H9 (cell line): ENCODE results near the gene ALDH1A1. TPM values are rescaled to one million over a fixed set of nuclear protein-coding genes. Genes with fewer than 3 reads are reported as not detected.

ENCODE experiments used
- DNase-seq: peaks from one replicate; pipeline ENCODE4 v3.0.0-alpha.2; 2017
- H2AFZ ChIP-seq: one replicate; pipeline ENCODE4 v1.6.1; 2013; ENCODE audit warnings: mild to moderate bottlenecking, low read length, control low read depth, moderate library complexity
- H2AK5ac ChIP-seq: 2 replicates; pipeline ENCODE4 v1.6.1; 2013; ENCODE audit warnings: low read length, control low read depth, mixed read lengths; ENCODE audit not compliant: insufficient read length
- H2BK120ac ChIP-seq: one replicate; pipeline ENCODE4 v1.6.1; 2013; ENCODE audit warnings: low read depth, mild to moderate bottlenecking, low read length, control low read depth, inconsistent platforms; ENCODE audit not compliant: poor library complexity, severe bottlenecking
- H2BK12ac ChIP-seq: 2 replicates; pipeline ENCODE4 v1.6.1; 2013; ENCODE audit warnings: low read length, control low read depth, mixed read lengths, low read depth; ENCODE audit not compliant: insufficient read length
- H2BK15ac ChIP-seq: 2 replicates; pipeline ENCODE4 v1.6.1; 2013; ENCODE audit warnings: low read depth, low read length, control low read depth
- H2BK20ac ChIP-seq: one replicate; pipeline ENCODE4 v1.6.1; 2013; ENCODE audit warnings: low read depth, mild to moderate bottlenecking, low read length, control low read depth, inconsistent platforms; ENCODE audit not compliant: poor library complexity, severe bottlenecking
- H2BK5ac ChIP-seq: 2 replicates; pipeline ENCODE4 v1.6.1; 2013; ENCODE audit warnings: low read length, control low read depth, mixed read lengths; ENCODE audit not compliant: insufficient read length
- H3K14ac ChIP-seq: 2 replicates; pipeline ENCODE4 v1.6.1; 2013; ENCODE audit warnings: low read length, control low read depth; ENCODE audit not compliant: insufficient read depth
- H3K18ac ChIP-seq: 2 replicates; pipeline ENCODE4 v1.6.1; 2013; ENCODE audit warnings: low read depth, mild to moderate bottlenecking, mixed read lengths, low read length, control low read depth; ENCODE audit not compliant: insufficient read length
- H3K23ac ChIP-seq: 2 replicates; pipeline ENCODE4 v1.6.1; 2013; ENCODE audit warnings: low read length, control low read depth, mixed read lengths, low read depth; ENCODE audit not compliant: insufficient read length
- H3K23me2 ChIP-seq: 2 replicates; pipeline ENCODE4 v1.6.1; 2013; ENCODE audit warnings: low read depth, mild to moderate bottlenecking, mixed read lengths, low read length, control low read depth; ENCODE audit not compliant: insufficient read length, poor library complexity, severe bottlenecking
- H3K27ac ChIP-seq: 2 replicates; pipeline ENCODE4 v1.5.1; 2013; ENCODE audit warnings: low read length, control low read depth, mixed read lengths, low read depth; ENCODE audit not compliant: insufficient read length
- H3K27me3 ChIP-seq: 2 replicates; pipeline ENCODE4 v1.6.1; 2013; ENCODE audit warnings: low read length, control low read depth, inconsistent platforms; ENCODE audit not compliant: insufficient read depth
- H3K4ac ChIP-seq: 2 replicates; pipeline ENCODE4 v1.6.1; 2013; ENCODE audit warnings: low read depth, mild to moderate bottlenecking, control low read depth, inconsistent platforms, low read length, moderate library complexity
- H3K4me1 ChIP-seq: 2 replicates; pipeline ENCODE4 v1.6.1; 2013; ENCODE audit warnings: low read length, control low read depth, inconsistent platforms; ENCODE audit not compliant: insufficient read depth
- H3K4me2 ChIP-seq: 2 replicates; pipeline ENCODE4 v1.6.1; 2013; ENCODE audit warnings: low read length, control low read depth, mixed read lengths; ENCODE audit not compliant: insufficient read length, insufficient read depth
- H3K56ac ChIP-seq: 2 replicates; pipeline ENCODE4 v1.6.1; 2013; ENCODE audit warnings: low read depth, mild to moderate bottlenecking, mixed read lengths, low read length, control low read depth; ENCODE audit not compliant: insufficient read length
- H3K79me1 ChIP-seq: 2 replicates; pipeline ENCODE4 v1.6.1; 2013; ENCODE audit warnings: low read depth, mild to moderate bottlenecking, moderate library complexity, low read length, control low read depth, inconsistent platforms; ENCODE audit not compliant: insufficient read depth, poor library complexity, severe bottlenecking
- H3K79me2 ChIP-seq: 2 replicates; pipeline ENCODE4 v1.6.1; 2013; ENCODE audit warnings: low read length, control low read depth, inconsistent platforms; ENCODE audit not compliant: insufficient read depth
- H3K9ac ChIP-seq: 2 replicates; pipeline ENCODE4 v1.6.1; 2013; ENCODE audit warnings: low read length, control low read depth, mixed read lengths; ENCODE audit not compliant: insufficient read length; ENCODE audit errors: extremely low read depth
- H3K9me3 ChIP-seq: one replicate; pipeline ENCODE4 v1.6.1; 2013; ENCODE audit warnings: low read depth, low read length, inconsistent platforms; ENCODE audit not compliant: control insufficient read depth
- H3T11ph ChIP-seq: one replicate; pipeline ENCODE4 v1.6.1; 2013; ENCODE audit warnings: mild to moderate bottlenecking, low read length, control low read depth, inconsistent platforms
- H4K20me1 ChIP-seq: one replicate; pipeline ENCODE4 v1.6.1; 2013; ENCODE audit not compliant: control insufficient read depth, insufficient read length, insufficient read depth
- H4K5ac ChIP-seq: 2 replicates; pipeline ENCODE4 v1.6.1; 2013; ENCODE audit warnings: low read depth, mild to moderate bottlenecking, mixed read lengths, low read length, control low read depth; ENCODE audit not compliant: insufficient read length
- H4K8ac ChIP-seq: replicated peaks from 2 replicates; pipeline ENCODE4 v1.6.1; 2013; ENCODE audit warnings: low read length, control low read depth, mixed read lengths, low read depth; ENCODE audit not compliant: insufficient read length
- H4K91ac ChIP-seq: 2 replicates; pipeline ENCODE4 v1.6.1; 2013; ENCODE audit warnings: low read depth, mild to moderate bottlenecking, moderate library complexity, mixed read lengths, low read length, control low read depth; ENCODE audit not compliant: insufficient read length
- H3K27ac Mint-ChIP-seq, 3 experiments: 2 replicates in 2 of 3; 3 replicates in 1 of 3; pipeline ENCODE4 v1.8.0; 2020 to 2021; ENCODE audit warnings: mixed read lengths in 3 of 3, mild to moderate bottlenecking in 1 of 3, moderate library complexity in 1 of 3
- H3K27me3 Mint-ChIP-seq: 2 replicates; pipeline ENCODE4 v1.8.0; 2021; ENCODE audit warnings: low read depth, mild to moderate bottlenecking, moderate library complexity, mixed read lengths
- H3K36me3 Mint-ChIP-seq, 3 experiments: 2 replicates in 2 of 3; 3 replicates in 1 of 3; pipeline ENCODE4 v1.8.0; 2020 to 2021; ENCODE audit warnings: low read depth in 3 of 3, mixed read lengths in 3 of 3; ENCODE audit not compliant: insufficient read depth in 1 of 3
- H3K4me1 Mint-ChIP-seq, 2 experiments: 2 replicates each; pipeline ENCODE4 v1.8.0; 2020; ENCODE audit warnings: mixed read lengths in 2 of 2
- H3K4me3 Mint-ChIP-seq, 2 experiments: 2 replicates in 1 of 2; 3 replicates in 1 of 2; pipeline ENCODE4 v1.8.0; 2020 to 2021; ENCODE audit warnings: mild to moderate bottlenecking in 2 of 2, mixed read lengths in 2 of 2, moderate library complexity in 1 of 2
- H3K9me3 Mint-ChIP-seq, 2 experiments: 2 replicates in 1 of 2; 3 replicates in 1 of 2; pipeline ENCODE4 v1.8.0; 2020; ENCODE audit warnings: mild to moderate bottlenecking in 2 of 2, mixed read lengths in 2 of 2, moderate library complexity in 1 of 2
- WGBS: extraction: QIAGEN DNeasy Blood & Tissue Kit; methylation state at CpG from one replicate; pipeline ENCODE4 v1.1.7; 2013; ENCODE audit warnings: missing lambda C conversion rate, low lambda C conversion rate, mixed read lengths; ENCODE audit not compliant: insufficient read length; ENCODE audit errors: extremely low coverage; 5-methylcytosine and 5-hydroxymethylcytosine counted together
- total RNA-seq: library from RNA; stranded (reverse); gene quantifications from 2 replicates; pipeline ENCODE4 v1.2.1, GENCODE V29; 2021
- TF ChIP-seq, protein P1 (sequence below): fragments of 200-600 bp; sonication (generic); conservative IDR thresholded peaks from 3 replicates; pipeline ENCODE4 v1.8.0; 2021; ENCODE audit warnings: antibody characterized with exemption, mild to moderate bottlenecking

Gene ALDH1A1
- total RNA-seq, 1 experiment from 2014 or later: 1.1 TPM

DNA sequence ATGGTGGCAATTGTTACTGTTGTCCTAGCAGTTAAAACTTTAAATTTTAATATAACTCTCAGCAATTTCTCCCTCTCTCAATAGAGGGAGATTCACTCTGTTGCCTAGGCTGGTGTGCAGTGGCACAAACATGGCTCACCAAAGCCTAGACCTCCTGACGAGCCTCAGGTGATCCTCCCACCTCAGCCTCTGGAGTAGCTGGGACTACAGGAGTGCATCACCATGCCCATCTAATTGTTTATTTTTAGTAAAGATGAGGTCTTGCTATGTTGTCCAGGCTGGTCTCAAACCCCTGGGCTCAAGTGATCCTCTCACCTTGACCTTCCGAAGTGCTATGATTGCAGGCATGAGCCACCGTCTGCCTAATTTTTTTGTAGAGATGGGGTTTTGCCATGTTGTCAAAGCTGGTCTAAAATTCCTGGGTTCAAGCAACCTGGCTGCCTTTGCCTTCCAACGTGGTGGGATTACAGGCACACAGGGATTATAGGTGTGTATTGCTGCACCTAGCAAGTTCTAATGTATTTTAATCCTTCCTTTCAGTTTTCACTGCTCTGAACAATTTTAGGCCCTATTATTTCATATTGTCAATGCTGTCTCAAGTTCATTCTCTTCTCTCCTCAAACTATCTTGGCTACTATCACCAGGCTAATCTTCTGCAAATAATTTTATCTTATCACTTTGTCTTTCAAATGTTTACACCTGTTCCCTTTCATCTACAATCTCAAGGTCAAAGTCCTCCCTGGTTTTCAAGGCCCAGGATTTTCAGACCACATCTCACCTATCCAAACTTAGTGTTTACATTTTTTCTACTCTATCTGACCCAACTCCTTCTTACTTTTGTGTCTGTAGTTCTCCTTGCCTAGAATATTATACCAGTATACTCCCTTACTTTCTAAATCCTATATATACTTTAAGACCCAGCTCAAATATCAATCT is 18.9 kb downstream of the ALDH1A1 start:
- no peaks in the 10 kb centered on the region for H3K27me3 ChIP-seq
- H4K20me1 ChIP-seq: no peaks in the 10 kb centered on the region
- no peak overlapping the region for H2BK12ac ChIP-seq
- H2BK20ac ChIP-seq: no peak overlapping the region
- no peak overlapping the region for H2AFZ ChIP-seq
- no peak overlapping the region for H3T11ph ChIP-seq
- H3K27ac ChIP-seq: no peak overlapping the region
- no peak overlapping the region for H4K8ac ChIP-seq
- no CpG with 5 or more reads among the region's 4 CpGs for WGBS
- H3K79me2 ChIP-seq: no peaks in the 10 kb centered on the region
- H2BK15ac ChIP-seq: no peak overlapping the region
- no peak overlapping the region for H3K9ac ChIP-seq
- no peak overlapping the region for H3K23ac ChIP-seq
- no peak overlapping the region for H2AK5ac ChIP-seq
- H4K5ac ChIP-seq: no peak overlapping the region
- no peak overlapping the region for H2BK120ac ChIP-seq
- no peak for DNase-seq
- Mint-ChIP-seq H3K36me3 (no peaks in the 10 kb centered on the region), H3K4me3 (no peak overlapping the region), H3K9me3 (no peaks in the 10 kb centered on the region), H3K4me1 (peaks cover 0 to 7% of the 10 kb centered on the region in 2 experiments; a peak in 1 of 4 replicates), H3K27ac (no peak overlapping the region), H3K27me3 (no peaks in the 10 kb centered on the region)
- H3K14ac ChIP-seq: no peak overlapping the region
- no peak overlapping the region for H3K4ac ChIP-seq
- no peak overlapping the region for H2BK5ac ChIP-seq
- H4K91ac ChIP-seq: no peak overlapping the region
- no peaks in the 10 kb centered on the region for H3K9me3 ChIP-seq
- no peak overlapping the region for H3K18ac ChIP-seq
- no peaks in the 10 kb centered on the region for H3K23me2 ChIP-seq
- no peaks in the 10 kb centered on the region for H3K79me1 ChIP-seq
- TF ChIP-seq, protein P1, sequence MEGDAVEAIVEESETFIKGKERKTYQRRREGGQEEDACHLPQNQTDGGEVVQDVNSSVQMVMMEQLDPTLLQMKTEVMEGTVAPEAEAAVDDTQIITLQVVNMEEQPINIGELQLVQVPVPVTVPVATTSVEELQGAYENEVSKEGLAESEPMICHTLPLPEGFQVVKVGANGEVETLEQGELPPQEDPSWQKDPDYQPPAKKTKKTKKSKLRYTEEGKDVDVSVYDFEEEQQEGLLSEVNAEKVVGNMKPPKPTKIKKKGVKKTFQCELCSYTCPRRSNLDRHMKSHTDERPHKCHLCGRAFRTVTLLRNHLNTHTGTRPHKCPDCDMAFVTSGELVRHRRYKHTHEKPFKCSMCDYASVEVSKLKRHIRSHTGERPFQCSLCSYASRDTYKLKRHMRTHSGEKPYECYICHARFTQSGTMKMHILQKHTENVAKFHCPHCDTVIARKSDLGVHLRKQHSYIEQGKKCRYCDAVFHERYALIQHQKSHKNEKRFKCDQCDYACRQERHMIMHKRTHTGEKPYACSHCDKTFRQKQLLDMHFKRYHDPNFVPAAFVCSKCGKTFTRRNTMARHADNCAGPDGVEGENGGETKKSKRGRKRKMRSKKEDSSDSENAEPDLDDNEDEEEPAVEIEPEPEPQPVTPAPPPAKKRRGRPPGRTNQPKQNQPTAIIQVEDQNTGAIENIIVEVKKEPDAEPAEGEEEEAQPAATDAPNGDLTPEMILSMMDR: no peak
- H3K56ac ChIP-seq: no peak overlapping the region
- no peaks in the 10 kb centered on the region for H3K4me1 ChIP-seq
- H3K4me2 ChIP-seq: no peak overlapping the region
